SU-DHL-6 (cell line): ENCODE data around the gene ZNF689.

Experiments used
- EZH2phosphoT487 ChIP-seq: fragments of 200-600 bp; sonication (generic), shearing (Covaris generic); conservative IDR thresholded peaks from 2 replicates; pipeline ENCODE4 v1.6.1; 2018; ENCODE audit warnings: mild to moderate bottlenecking, antibody characterized with exemption, low read length, moderate library complexity, mixed read lengths
- TF ChIP-seq, protein P1 (sequence below): fragments of 200-600 bp; sonication (generic); IDR thresholded peaks from one replicate; pipeline ENCODE4 v1.5.1; 2017; ENCODE audit warnings: antibody characterized with exemption, mild to moderate bottlenecking, low read length, moderate library complexity; ENCODE audit not compliant: insufficient read depth, poor library complexity, severe bottlenecking

DNA sequence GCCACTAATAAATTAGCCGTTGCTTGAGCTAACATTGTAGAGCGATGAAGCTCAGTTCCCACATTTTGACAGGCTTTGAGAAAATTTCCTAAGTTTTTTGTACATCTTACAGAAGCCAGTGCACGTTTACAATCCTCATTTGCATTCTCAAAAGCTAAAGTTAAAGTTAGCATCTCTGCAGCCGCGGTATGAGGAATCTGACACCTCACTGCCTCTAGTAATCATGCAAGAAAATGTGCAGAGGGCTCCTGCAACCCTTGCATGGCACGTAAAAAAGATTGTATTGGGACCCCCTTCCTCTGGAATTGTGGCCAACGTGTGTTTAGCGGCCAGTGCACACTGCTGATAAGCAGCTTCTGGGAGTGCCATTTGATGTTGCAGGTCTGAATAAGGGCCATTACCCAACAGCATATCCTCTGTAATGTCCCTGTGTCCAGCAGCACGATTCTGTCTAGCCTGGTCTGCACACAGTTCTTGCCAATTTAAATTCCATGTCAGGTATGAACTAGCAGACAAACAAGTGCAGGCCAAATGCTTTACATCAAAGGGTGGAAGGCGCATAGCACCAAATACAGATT is 12.4 kb upstream of the ZNF689 start:
- TF ChIP-seq, protein P1, sequence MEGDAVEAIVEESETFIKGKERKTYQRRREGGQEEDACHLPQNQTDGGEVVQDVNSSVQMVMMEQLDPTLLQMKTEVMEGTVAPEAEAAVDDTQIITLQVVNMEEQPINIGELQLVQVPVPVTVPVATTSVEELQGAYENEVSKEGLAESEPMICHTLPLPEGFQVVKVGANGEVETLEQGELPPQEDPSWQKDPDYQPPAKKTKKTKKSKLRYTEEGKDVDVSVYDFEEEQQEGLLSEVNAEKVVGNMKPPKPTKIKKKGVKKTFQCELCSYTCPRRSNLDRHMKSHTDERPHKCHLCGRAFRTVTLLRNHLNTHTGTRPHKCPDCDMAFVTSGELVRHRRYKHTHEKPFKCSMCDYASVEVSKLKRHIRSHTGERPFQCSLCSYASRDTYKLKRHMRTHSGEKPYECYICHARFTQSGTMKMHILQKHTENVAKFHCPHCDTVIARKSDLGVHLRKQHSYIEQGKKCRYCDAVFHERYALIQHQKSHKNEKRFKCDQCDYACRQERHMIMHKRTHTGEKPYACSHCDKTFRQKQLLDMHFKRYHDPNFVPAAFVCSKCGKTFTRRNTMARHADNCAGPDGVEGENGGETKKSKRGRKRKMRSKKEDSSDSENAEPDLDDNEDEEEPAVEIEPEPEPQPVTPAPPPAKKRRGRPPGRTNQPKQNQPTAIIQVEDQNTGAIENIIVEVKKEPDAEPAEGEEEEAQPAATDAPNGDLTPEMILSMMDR: no peak
- TF ChIP-seq EZH2phosphoT487: no peak
